GM12878 (cell line): Measurements from ENCODE around the gene AANAT. TPM values are rescaled to one million over a fixed set of nuclear protein-coding genes. Genes with fewer than 3 reads are reported as not detected.

ENCODE experiments used
- ATAC-seq: fragments of 200-7000 bp; cut with Tn5 transposase; 3 replicates; pipeline ENCODE4 v1.9.1; 2020; ENCODE audit warnings: mild to moderate bottlenecking, moderate library complexity
- BruUV-seq: library from RNA; stranded (reverse); fragments of 400-500 nt; replicated peaks from 2 replicates; lab custom pipeline; 2021; lab: Mats Ljungman, UMichigan
- CTCF ChIA-PET: fragments of 300-600 bp; sonication (Branson Sonifier 250); formaldehyde crosslinking; extraction: SDS; loops from one replicate; lab custom pipeline; 2021; ENCODE audit warnings: inconsistent platforms; lab: Yijun Ruan, JAX
- POLR2A ChIA-PET: fragments of 350-600 bp; formaldehyde crosslinking; extraction: SDS; loops from one replicate; lab custom pipeline; 2021; ENCODE audit warnings: inconsistent platforms; lab: Charles Lee
- RAD21 ChIA-PET: fragments of 300-600 bp; sonication (Branson Sonifier 250); formaldehyde crosslinking; loops from one replicate; lab custom pipeline; 2023; ENCODE audit warnings: antibody characterized with exemption; ENCODE audit not compliant: unreplicated experiment; lab: Charles Lee
- SMC1A ChIA-PET: fragments of 300-600 bp; sonication (Branson Sonifier 250); formaldehyde crosslinking; loops from one replicate; lab custom pipeline; 2023; ENCODE audit not compliant: unreplicated experiment, uncharacterized antibody; lab: Charles Lee
- DNase-seq: peaks from one replicate; pipeline ENCODE4 v3.0.0-alpha.2; 2011; ENCODE audit warnings: low read depth, low spot score
- FAIRE-seq: peaks from 3 replicates; lab custom pipeline; 2011; peaks lifted over from hg19 to GRCh38; lab: Jason Lieb, UNC
- H2AFZ ChIP-seq: 2 replicates; pipeline ENCODE4 v1.6.0; 2011; ENCODE audit warnings: low read depth, low read length, control low read depth; ENCODE audit not compliant: control insufficient read depth
- H3K27ac ChIP-seq: 2 replicates; pipeline ENCODE4 v1.5.1; 2011; ENCODE audit warnings: control low read depth; ENCODE audit not compliant: control insufficient read depth, insufficient read depth
- H3K27me3 ChIP-seq, 2 experiments: replicated peaks in 1 of 2; 2 replicates each; pipeline versions ENCODE4 v1.6.0 to v1.6.1; 2011; ENCODE audit warnings: low read length in 1 of 2; ENCODE audit not compliant: control insufficient read depth in 2 of 2, insufficient read depth in 2 of 2
- H3K36me3 ChIP-seq, 2 experiments: 2 replicates each; pipeline ENCODE4 v1.5.1; 2011; ENCODE audit warnings: low read length in 1 of 2; ENCODE audit not compliant: control insufficient read depth in 2 of 2, insufficient read depth in 2 of 2
- H3K4me1 ChIP-seq: 2 replicates; pipeline ENCODE4 v1.6.1; 2011; ENCODE audit warnings: mild to moderate bottlenecking, low read length, moderate library complexity, mixed read lengths; ENCODE audit not compliant: control insufficient read depth, insufficient read depth
- H3K4me2 ChIP-seq: 2 replicates; pipeline ENCODE4 v1.6.0; 2011; ENCODE audit warnings: control low read depth; ENCODE audit not compliant: control insufficient read depth, insufficient read depth
- H3K4me3 ChIP-seq: fragments of 200-600 bp; sonication (generic); 2 replicates; pipeline ENCODE4 v1.5.1; 2016
- H3K79me2 ChIP-seq: 2 replicates; pipeline ENCODE4 v1.6.0; 2011; ENCODE audit warnings: low read length; ENCODE audit not compliant: control insufficient read depth, insufficient read depth
- H3K9ac ChIP-seq: 2 replicates; pipeline ENCODE4 v1.8.0; 2011; ENCODE audit warnings: low read length, control low read depth, mixed read lengths; ENCODE audit not compliant: control insufficient read depth, insufficient read depth
- H3K9me3 ChIP-seq: replicated peaks from 3 replicates; pipeline ENCODE4 v1.5.1; 2011; ENCODE audit warnings: mild to moderate bottlenecking, low read length; ENCODE audit not compliant: control insufficient read depth, insufficient read depth
- H4K20me1 ChIP-seq: 2 replicates; pipeline ENCODE4 v1.6.0; 2011; ENCODE audit not compliant: control insufficient read depth, insufficient read depth
- BHLHE40 ChIP-seq, 2 experiments: fragments of 450-650 bp in 1 of 2; IDR thresholded peaks; 2 replicates each; pipeline ENCODE4 v1.6.1; 2011 to 2017; ENCODE audit warnings: low read depth in 2 of 2, borderline replicate concordance in 1 of 2, improper control_type of control experiment in 1 of 2, low read length in 1 of 2, mild to moderate bottlenecking in 1 of 2
- CBFB ChIP-seq: IDR thresholded peaks from 2 replicates; pipeline ENCODE4 v1.6.1; 2016; ENCODE audit warnings: antibody characterized with exemption, low read depth
- ETV6 ChIP-seq, 2 experiments: fragments of 450-650 bp in 1 of 2; IDR thresholded peaks in 1 of 2; conservative IDR thresholded peaks in 1 of 2; 2 replicates each; pipeline ENCODE4 v1.6.1; 2014; ENCODE audit warnings: antibody characterized with exemption in 1 of 2, borderline replicate concordance in 1 of 2, low read depth in 1 of 2, mild to moderate bottlenecking in 1 of 2, moderate library complexity in 1 of 2
- EZH2 ChIP-seq: IDR thresholded peaks from 2 replicates; pipeline ENCODE4 v1.6.1; 2012; ENCODE audit warnings: low read depth, mild to moderate bottlenecking, control low read depth, inconsistent platforms, low read length, borderline replicate concordance; ENCODE audit not compliant: control insufficient read depth
- GABPA ChIP-seq: IDR thresholded peaks from 2 replicates; pipeline ENCODE4 v1.6.1; 2014; ENCODE audit warnings: antibody characterized with exemption, low read depth, mild to moderate bottlenecking, inconsistent platforms
- IKZF1 ChIP-seq: fragments of 450-650 bp; conservative IDR thresholded peaks from 2 replicates; pipeline ENCODE4 v1.6.1; 2017; ENCODE audit warnings: antibody characterized with exemption, mild to moderate bottlenecking
- MAX ChIP-seq: IDR thresholded peaks from 2 replicates; pipeline ENCODE4 v1.6.1; 2012; ENCODE audit warnings: low read depth, low read length, improper control_type of control experiment
- MYC ChIP-seq: IDR thresholded peaks from 2 replicates; pipeline ENCODE4 v1.6.1; 2011; ENCODE audit warnings: mild to moderate bottlenecking, low read length, moderate library complexity, inconsistent platforms; ENCODE audit not compliant: insufficient read depth, insufficient replicate concordance, insufficient read length, severe bottlenecking
- NBN ChIP-seq: fragments of 450-650 bp; IDR thresholded peaks from 2 replicates; pipeline ENCODE4 v1.6.1; 2016
- NFYA ChIP-seq: IDR thresholded peaks from 2 replicates; pipeline ENCODE4 v1.6.1; 2011; ENCODE audit warnings: low read depth, mild to moderate bottlenecking, low read length, improper control_type of control experiment, borderline replicate concordance
- NR2F1 ChIP-seq: fragments of 450-650 bp; conservative IDR thresholded peaks from 2 replicates; pipeline ENCODE4 v1.6.1; 2017; ENCODE audit warnings: mild to moderate bottlenecking
- SMC3 ChIP-seq: IDR thresholded peaks from 2 replicates; pipeline ENCODE4 v1.6.1; 2011; ENCODE audit warnings: low read length, improper control_type of control experiment, borderline replicate concordance
- STAT1 ChIP-seq: fragments of 450-650 bp; conservative IDR thresholded peaks from 2 replicates; pipeline ENCODE4 v1.6.1; 2014; ENCODE audit warnings: antibody characterized with exemption, mild to moderate bottlenecking
- TCF12 ChIP-seq: IDR thresholded peaks from 2 replicates; pipeline ENCODE4 v1.6.1; 2011; ENCODE audit warnings: low read depth, mild to moderate bottlenecking, low read length
- TCF3 ChIP-seq: IDR thresholded peaks from 2 replicates; pipeline ENCODE4 v1.6.1; 2012; ENCODE audit warnings: low read depth, mild to moderate bottlenecking, low read length, borderline replicate concordance; ENCODE audit not compliant: insufficient read depth
- WGBS: methylation state at CpG from one replicate; pipeline ENCODE4 v1.1.6; 2016; ENCODE audit warnings: low lambda C conversion rate; ENCODE audit not compliant: insufficient replicate concordance, insufficient coverage; ENCODE audit errors: missing lambda C conversion rate; 5-methylcytosine and 5-hydroxymethylcytosine counted together
- in situ Hi-C: fragments of 300-500 bp; cut with MboI; formaldehyde crosslinking; loops from 9 replicates; pipeline ENCODE4 v1.14.3; 2018; ENCODE audit warnings: mixed read lengths
- intact Hi-C: fragments of 100-400 bp; cut with micrococcal nuclease; formaldehyde crosslinking; loops from one replicate; pipeline ENCODE4 v1.14.2; 2022; ENCODE audit not compliant: unreplicated experiment
- polyA plus RNA-seq, 11 experiments: library from polyadenylated mRNA; depleted of rRNA in 4 of 11; unstranded in 6 of 11; stranded (reverse) in 5 of 11; fragments of >200 nt; fragmentation: Nextera tagmentation in 4 of 11; fragmentation: Illumina TruSeq in 1 of 11; extraction: Ambion mirVana in 4 of 11; extraction: Trizol in 1 of 11; gene quantifications; 1 replicate in 1 of 11; 2 replicates in 10 of 11; pipeline versions ENCODE4 v1.2.1 to v1.2.3, GENCODE V29; 2011 to 2016; ENCODE audit warnings: inconsistent platforms in 2 of 11, missing spikeins in 2 of 11, low read depth in 1 of 11
- total RNA-seq, 4 experiments: library from RNA; depleted of rRNA in 3 of 4; stranded (reverse); fragments of >200 nt in 3 of 4; fragmentation: Illumina TruSeq in 1 of 4; extraction: Trizol in 1 of 4; gene quantifications; 2 replicates each; pipeline versions ENCODE4 v1.2.1 to v1.2.3, GENCODE V29; 2013 to 2021
- TF ChIP-seq, protein P1 (sequence below), 3 experiments: IDR thresholded peaks in 2 of 3; conservative IDR thresholded peaks in 1 of 3; 2 replicates each; pipeline ENCODE4 v1.5.1; 2011; ENCODE audit warnings: low read depth in 3 of 3, low read length in 3 of 3, mild to moderate bottlenecking in 3 of 3, control low read depth in 2 of 3, moderate library complexity in 2 of 3, inconsistent platforms in 1 of 3, mixed read lengths in 1 of 3; ENCODE audit not compliant: control insufficient read depth in 2 of 3, insufficient read depth in 1 of 3; ENCODE audit errors: extremely low read depth in 1 of 3
- TF ChIP-seq, protein P2 (sequence below): IDR thresholded peaks from 2 replicates; pipeline ENCODE4 v1.6.1; 2011; ENCODE audit warnings: borderline replicate concordance, low read depth, mild to moderate bottlenecking, moderate library complexity, mixed read lengths, low read length; ENCODE audit not compliant: insufficient read depth; ENCODE audit errors: extremely low read length

Gene AANAT
- total and polyA plus RNA-seq, 10 of the 15 experiments (the other 5 are each of a cell fraction or from before 2014, with no cell fraction given), result 0.23 TPM; not detected in 9

- 20% methylated on average over 24 of the region's 24 CpGs for WGBS
- H3K79me2 ChIP-seq, result no peaks in the 10 kb centered on the region
- in situ Hi-C loops, result loop anchor here (5.0 kb wide), 3 partner anchors 39 to 204 kb away; partner anchors contain the start of gene AANAT
- no TSS peak for BruUV-seq
- peak overlapping the region; percentile 86 for H2AFZ ChIP-seq
- H4K20me1 ChIP-seq, result no peaks in the 10 kb centered on the region
- H3K4me1 ChIP-seq, result peaks cover 9% of the 10 kb centered on the region
- peak; percentile 92 for ATAC-seq
- RAD21 ChIA-PET, result interaction anchor here (0.8 to 5.4 kb wide), 16 partner anchors 10 to 201 kb away, joined by 3 to 37 read pairs (median 4); partner anchors contain the start of gene AANAT
- no peaks in the 10 kb centered on the region for H3K36me3 ChIP-seq
- H3K9ac ChIP-seq, result no peak overlapping the region
- peak; percentile 40 for DNase-seq
- H3K9me3 ChIP-seq, result no peaks in the 10 kb centered on the region
- POLR2A ChIA-PET, result interaction anchor here (0.5 to 1.7 kb wide), 3 partner anchors 45 to 57 kb away, joined by 5 to 6 read pairs (median 6); no protein-coding TSS in a partner anchor
- peak overlapping the region; percentile 71; the same call in 1 of the 2 replicates for H3K4me2 ChIP-seq
- no peaks in the 10 kb centered on the region; a peak in 1 of 4 replicates for H3K27me3 ChIP-seq
- SMC1A ChIA-PET, result interaction anchor here (0.6 to 3.3 kb wide), 22 partner anchors 8 to 517 kb away, joined by 3 to 35 read pairs (median 4); partner anchors contain the start of genes AANAT and UBE2O
- FAIRE-seq, result peak; percentile 86
- intact Hi-C loops, result loop anchor here (1.0 to 2.0 kb wide), 3 partner anchors 40 to 204 kb away; no protein-coding TSS in a partner anchor
- no peak overlapping the region for H3K27ac ChIP-seq
- CTCF ChIA-PET, result interaction anchor here (0.6 to 8.9 kb wide), 26 partner anchors 10 to 388 kb away, joined by 3 to 186 read pairs (median 6); partner anchors contain the start of genes AANAT, PRPSAP1, SPHK1 and UBE2O
- H3K4me3 ChIP-seq, result no peak overlapping the region
- TF ChIP-seq NR2F1 (peak; percentile 48; the same call in 1 of the 2 replicates), MAX (peak; percentile 93), TCF3 (peak; percentile 73; the same call in 1 of the 2 replicates), GABPA (no peak), NFYA (no peak), BHLHE40 (IDR thresholded peaks at IDR 0.05; ENCODE audit: borderline replicate concordance in 1 of 2, low read depth in 2 of 2, low read length in 1 of 2) (peak; percentile 33 to 39; a peak in 3 of 4 replicates), NBN (0 out of 2 replicates have a peak, but pooled peaks have one; percentile 53), IKZF1 (peak; percentile 38; the same call in 1 of the 2 replicates), CBFB (peak; percentile 47; the same call in 1 of the 2 replicates), STAT1 (peak; percentile 66; the same call in 1 of the 2 replicates), ETV6 (conservative IDR thresholded peaks at IDR 0.05 in 1 of 2, IDR thresholded peaks at IDR 0.05 in 1 of 2; ENCODE audit: borderline replicate concordance in 1 of 2, low read depth in 1 of 2) (no peak), TCF12 (peak; percentile 69), SMC3 (peak; percentile 99), EZH2 (no peak), MYC (peak; percentile 67)
- TF ChIP-seq, protein P1, sequence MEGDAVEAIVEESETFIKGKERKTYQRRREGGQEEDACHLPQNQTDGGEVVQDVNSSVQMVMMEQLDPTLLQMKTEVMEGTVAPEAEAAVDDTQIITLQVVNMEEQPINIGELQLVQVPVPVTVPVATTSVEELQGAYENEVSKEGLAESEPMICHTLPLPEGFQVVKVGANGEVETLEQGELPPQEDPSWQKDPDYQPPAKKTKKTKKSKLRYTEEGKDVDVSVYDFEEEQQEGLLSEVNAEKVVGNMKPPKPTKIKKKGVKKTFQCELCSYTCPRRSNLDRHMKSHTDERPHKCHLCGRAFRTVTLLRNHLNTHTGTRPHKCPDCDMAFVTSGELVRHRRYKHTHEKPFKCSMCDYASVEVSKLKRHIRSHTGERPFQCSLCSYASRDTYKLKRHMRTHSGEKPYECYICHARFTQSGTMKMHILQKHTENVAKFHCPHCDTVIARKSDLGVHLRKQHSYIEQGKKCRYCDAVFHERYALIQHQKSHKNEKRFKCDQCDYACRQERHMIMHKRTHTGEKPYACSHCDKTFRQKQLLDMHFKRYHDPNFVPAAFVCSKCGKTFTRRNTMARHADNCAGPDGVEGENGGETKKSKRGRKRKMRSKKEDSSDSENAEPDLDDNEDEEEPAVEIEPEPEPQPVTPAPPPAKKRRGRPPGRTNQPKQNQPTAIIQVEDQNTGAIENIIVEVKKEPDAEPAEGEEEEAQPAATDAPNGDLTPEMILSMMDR (IDR thresholded peaks at IDR 0.05 in 2 of 3, conservative IDR thresholded peaks at IDR 0.05 in 1 of 3; ENCODE audit: control insufficient read depth in 2 of 3, extremely low read depth in 1 of 3, insufficient read depth in 1 of 3, low read depth in 3 of 3, low read length in 3 of 3), result peak; percentile 89 to 99 (median 92); a peak in 5 of 6 replicates
- TF ChIP-seq, protein P2, sequence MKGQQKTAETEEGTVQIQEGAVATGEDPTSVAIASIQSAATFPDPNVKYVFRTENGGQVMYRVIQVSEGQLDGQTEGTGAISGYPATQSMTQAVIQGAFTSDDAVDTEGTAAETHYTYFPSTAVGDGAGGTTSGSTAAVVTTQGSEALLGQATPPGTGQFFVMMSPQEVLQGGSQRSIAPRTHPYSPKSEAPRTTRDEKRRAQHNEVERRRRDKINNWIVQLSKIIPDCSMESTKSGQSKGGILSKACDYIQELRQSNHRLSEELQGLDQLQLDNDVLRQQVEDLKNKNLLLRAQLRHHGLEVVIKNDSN, result peak; percentile 71
Measured at GRCh38 chr17:76506408-76507345, 39.3 kb downstream of the AANAT start.
